ENCODE measurements around the gene CELF3. TPM values are rescaled to one million over a fixed set of nuclear protein-coding genes. Genes with fewer than 3 reads are reported as not detected.

CELF3 gene
- total and polyA plus RNA-seq, 8 donors = 0.73 to 39.1 (median 1.2) TPM; not detected in 1

DNA sequence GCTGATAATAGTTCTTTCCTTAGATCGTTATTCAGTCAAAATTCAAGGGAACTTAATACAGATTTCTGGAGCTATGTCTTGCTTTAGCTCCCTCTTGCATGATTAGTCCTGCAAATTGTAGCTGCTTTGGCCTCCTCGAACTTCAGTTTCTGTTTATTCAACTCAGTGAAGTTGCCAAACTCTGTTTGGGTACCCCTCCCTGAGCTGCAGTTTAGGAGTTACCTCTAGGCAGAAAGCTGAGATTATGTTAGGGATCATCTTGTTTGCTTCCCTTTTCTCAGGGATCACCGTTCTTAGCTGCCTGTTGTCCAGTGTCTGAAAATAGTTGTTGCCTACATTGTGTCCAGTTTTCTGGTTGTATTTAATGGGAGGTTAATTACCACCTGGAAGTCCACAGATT, 61.2 kb downstream of the CELF3 start:
- no peak overlapping the region for H3K4me3 ChIP-seq
- no peak for TF ChIP-seq EP300 (IDR thresholded peaks at IDR 0.05)
- TF ChIP-seq, protein P1, sequence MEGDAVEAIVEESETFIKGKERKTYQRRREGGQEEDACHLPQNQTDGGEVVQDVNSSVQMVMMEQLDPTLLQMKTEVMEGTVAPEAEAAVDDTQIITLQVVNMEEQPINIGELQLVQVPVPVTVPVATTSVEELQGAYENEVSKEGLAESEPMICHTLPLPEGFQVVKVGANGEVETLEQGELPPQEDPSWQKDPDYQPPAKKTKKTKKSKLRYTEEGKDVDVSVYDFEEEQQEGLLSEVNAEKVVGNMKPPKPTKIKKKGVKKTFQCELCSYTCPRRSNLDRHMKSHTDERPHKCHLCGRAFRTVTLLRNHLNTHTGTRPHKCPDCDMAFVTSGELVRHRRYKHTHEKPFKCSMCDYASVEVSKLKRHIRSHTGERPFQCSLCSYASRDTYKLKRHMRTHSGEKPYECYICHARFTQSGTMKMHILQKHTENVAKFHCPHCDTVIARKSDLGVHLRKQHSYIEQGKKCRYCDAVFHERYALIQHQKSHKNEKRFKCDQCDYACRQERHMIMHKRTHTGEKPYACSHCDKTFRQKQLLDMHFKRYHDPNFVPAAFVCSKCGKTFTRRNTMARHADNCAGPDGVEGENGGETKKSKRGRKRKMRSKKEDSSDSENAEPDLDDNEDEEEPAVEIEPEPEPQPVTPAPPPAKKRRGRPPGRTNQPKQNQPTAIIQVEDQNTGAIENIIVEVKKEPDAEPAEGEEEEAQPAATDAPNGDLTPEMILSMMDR (IDR thresholded peaks at IDR 0.05) = no peak
- no peak for TF ChIP-seq POLR2A (IDR thresholded peaks at IDR 0.05)
- TF ChIP-seq POLR2AphosphoS5 (IDR thresholded peaks at IDR 0.05) = no peak
- no peak overlapping the region for H3K27ac ChIP-seq
- no peak for DNase-seq
- H3K4me1 ChIP-seq = peaks cover 0 to 18% (median 6%) of the 10 kb centered on the region in 4 donors
- intact Hi-C loops (cut with DNase I; ENCODE audit: low total_unique reads) = no loop called here
- peaks cover 0 to 35% (median 34%) of the 10 kb centered on the region in 4 donors for H3K36me3 ChIP-seq
- H3K27me3 ChIP-seq = no peaks in the 10 kb centered on the region
- no peaks in the 10 kb centered on the region for H3K9me3 ChIP-seq
- 24 to 45% (median 38%) methylated on average over 3 of the region's 3 CpGs for WGBS, 5 donors

DNA sequence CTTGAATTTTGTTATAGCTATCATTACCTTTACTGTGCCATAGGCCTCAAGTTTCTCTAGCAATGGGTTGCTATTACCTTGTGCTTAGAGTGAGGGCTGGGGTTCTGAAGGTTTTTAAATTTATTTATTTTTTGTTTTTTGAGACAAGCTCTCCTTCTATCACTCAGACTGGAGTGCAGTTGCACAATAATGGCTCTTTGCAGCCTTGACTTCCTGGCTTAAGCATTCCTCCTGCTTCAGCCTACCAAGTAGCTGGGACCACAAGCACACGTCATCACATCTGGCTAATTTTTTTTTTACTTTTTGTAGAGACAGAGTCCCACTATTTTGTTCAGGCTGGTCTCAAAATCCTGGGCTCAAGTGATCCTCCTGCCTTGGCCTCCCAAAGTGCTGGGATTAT, 63.2 kb downstream of the CELF3 start:
- WGBS, 5 donors = 70 to 100% (median 86%) methylated on average over 1 of the region's 1 CpG

More for the DNA sequence above, 63.2 kb downstream of the CELF3 start:
- peaks cover 0 to 18% (median 6%) of the 10 kb centered on the region in 4 donors for H3K4me1 ChIP-seq
- DNase-seq = no peak
- peak overlapping the region in 2 of 5 donors; percentile 26 for H3K27ac ChIP-seq
- no peak overlapping the region for H3K4me3 ChIP-seq
- no peaks in the 10 kb centered on the region for H3K9me3 ChIP-seq
- peaks cover 0 to 29% (median 19%) of the 10 kb centered on the region in 4 donors for H3K36me3 ChIP-seq
- TF ChIP-seq POLR2A (IDR thresholded peaks at IDR 0.05) (no peak), EP300 (IDR thresholded peaks at IDR 0.05) (no peak), POLR2AphosphoS5 (IDR thresholded peaks at IDR 0.05) (no peak)
- TF ChIP-seq, protein P1 (IDR thresholded peaks at IDR 0.05) = no peak
- H3K27me3 ChIP-seq = no peaks in the 10 kb centered on the region
- intact Hi-C loops (cut with DNase I; ENCODE audit: low total_unique reads) = no loop called here

Small RNAs within 50 kb of the gene (small RNA-seq; reads per million reads assigned to genes)
- 0 reads per million in 4 donors for gene RNU6-662P

Other genes starting within 250 kb of the CELF3 start
- gene CGN, start 205.4 kb downstream of the CELF3 start, total RNA-seq = 100 to 1,000 TPM in 3 of 5 donors, 10 to 100 TPM in 2; 21.4 to 137 (median 118) TPM
- 10 to 100 TPM; 14.0 to 22.0 (median 21.2) TPM for gene CGN, start 205.4 kb downstream of the CELF3 start, polyA plus RNA-seq
- gene TUFT1, start 176.5 kb downstream of the CELF3 start, total RNA-seq = 10 to 100 TPM in 3 of 5 donors, 1 to 10 TPM in 2; 1.2 to 30.4 (median 13.9) TPM
- gene TUFT1, start 176.5 kb downstream of the CELF3 start, polyA plus RNA-seq = 10 to 100 TPM in 2 of 3 donors, 1 to 10 TPM in 1; 9.0 to 15.4 (median 10.8) TPM
- gene SNX27, start 104.8 kb downstream of the CELF3 start, total RNA-seq = 10 to 100 TPM in 4 of 5 donors, 1 to 10 TPM in 1; 9.3 to 82.3 (median 31.2) TPM
- 1 to 10 TPM; 4.3 to 6.8 (median 5.8) TPM for gene SNX27, start 104.8 kb downstream of the CELF3 start, polyA plus RNA-seq
- not detected for gene RIIAD1, start 4.7 kb upstream of the CELF3 start, total RNA-seq
- gene RIIAD1, start 4.7 kb upstream of the CELF3 start, polyA plus RNA-seq = 1 to 10 TPM in 1 of 3 donors, not detected in 2; 1.4 TPM
- gene MRPL9, start 46.7 kb upstream of the CELF3 start, total RNA-seq = 100 to 1,000 TPM in 1 of 5 donors, 10 to 100 TPM in 4; 19.8 to 246 (median 62.9) TPM
- 10 to 100 TPM; 59.5 to 79.7 (median 76.3) TPM for gene MRPL9, start 46.7 kb upstream of the CELF3 start, polyA plus RNA-seq
- 10 to 100 TPM in 1 of 5 donors, 1 to 10 TPM in 3, under 1 TPM in 1; 0.29 to 30.4 (median 3.3) TPM for gene TDRKH, start 73.7 kb upstream of the CELF3 start, total RNA-seq
- 1 to 10 TPM; 1.9 to 2.6 (median 2.4) TPM for gene TDRKH, start 73.7 kb upstream of the CELF3 start, polyA plus RNA-seq
- 1 to 10 TPM in 1 of 5 donors, not detected in 4; 3.2 TPM for gene LINGO4, start 88.6 kb upstream of the CELF3 start, total RNA-seq
- under 1 TPM in 1 of 3 donors, not detected in 2; 0.06 TPM for gene LINGO4, start 88.6 kb upstream of the CELF3 start, polyA plus RNA-seq
- 10 to 100 TPM in 3 of 5 donors, 1 to 10 TPM in 2; 1.4 to 28.1 (median 16.2) TPM for gene RORC, start 115.0 kb upstream of the CELF3 start, total RNA-seq
- 10 to 100 TPM; 11.0 to 14.5 (median 11.5) TPM for gene RORC, start 115.0 kb upstream of the CELF3 start, polyA plus RNA-seq
- gene C2CD4D, start 123.0 kb upstream of the CELF3 start, total RNA-seq = under 1 TPM in 1 of 5 donors, not detected in 4; 0.58 TPM
- under 1 TPM in 2 of 3 donors, not detected in 1; 0.44 to 0.73 TPM for gene C2CD4D, start 123.0 kb upstream of the CELF3 start, polyA plus RNA-seq
- gene THEM5, start 136.9 kb upstream of the CELF3 start, total RNA-seq = not detected
- gene THEM5, start 136.9 kb upstream of the CELF3 start, polyA plus RNA-seq = not detected
- 10 to 100 TPM in 3 of 5 donors, 1 to 10 TPM in 1, under 1 TPM in 1; 0.89 to 48.4 (median 11.6) TPM for gene THEM4, start 192.7 kb upstream of the CELF3 start, total RNA-seq
- 10 to 100 TPM in 2 of 3 donors, 1 to 10 TPM in 1; 9.0 to 11.2 (median 11.0) TPM for gene THEM4, start 192.7 kb upstream of the CELF3 start, polyA plus RNA-seq

Measured in stomach (tissue), 9 donors.